Measurements from ENCODE around the gene HDAC11.

DNA sequence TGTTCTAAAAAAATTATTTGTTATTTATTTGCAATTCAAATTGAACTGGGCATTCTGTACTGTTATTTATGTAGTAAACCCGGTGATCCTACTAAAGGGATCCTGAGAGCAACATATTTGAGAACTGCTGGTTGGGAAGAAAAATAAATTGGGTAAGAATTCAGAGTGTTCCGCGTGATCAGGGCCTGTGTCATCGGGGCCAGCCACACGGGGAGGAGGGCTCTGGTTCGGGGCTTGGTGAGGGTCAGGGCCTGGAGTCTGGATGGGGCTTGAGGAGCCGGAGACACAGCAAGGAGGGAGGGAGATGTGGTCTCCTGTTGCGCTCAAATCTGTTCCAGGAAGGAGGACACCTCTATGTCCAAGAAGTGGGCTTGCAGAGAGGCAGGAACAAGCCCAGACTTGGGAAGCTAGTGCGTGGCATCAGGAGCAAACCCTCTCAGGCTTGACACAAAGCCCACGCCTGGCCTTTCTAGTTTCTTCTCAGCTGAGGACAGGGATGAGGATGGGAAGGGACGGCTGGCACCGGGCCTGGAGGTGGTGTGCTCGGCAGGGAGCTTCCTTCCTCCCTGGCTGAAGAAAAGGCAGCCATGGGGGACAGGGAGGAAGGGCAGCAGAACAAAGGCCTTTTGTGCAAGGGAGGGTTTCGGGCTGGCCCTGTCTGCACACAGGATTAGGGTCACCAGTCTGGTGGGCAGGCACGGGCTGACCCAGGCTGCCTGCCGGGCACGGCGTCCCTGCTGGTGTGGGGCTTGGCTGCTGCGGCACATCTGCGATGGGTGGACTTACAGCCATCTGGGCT lies 45.9 kb downstream of the HDAC11 start:
- no peak for TF ChIP-seq CTCF (IDR thresholded peaks at IDR 0.05; ENCODE audit: low read depth, low read length, missing input control)
- TF ChIP-seq JUND (IDR thresholded peaks at IDR 0.05), result no peak
- TF ChIP-seq HNF4A (conservative IDR thresholded peaks at IDR 0.05), result no peak
- no peak for TF ChIP-seq SP1 (IDR thresholded peaks at IDR 0.05)
- no peak for TF ChIP-seq TAF1 (conservative IDR thresholded peaks at IDR 0.05)
- TF ChIP-seq YY1 (IDR thresholded peaks at IDR 0.05), result no peak
- TF ChIP-seq, protein P1, sequence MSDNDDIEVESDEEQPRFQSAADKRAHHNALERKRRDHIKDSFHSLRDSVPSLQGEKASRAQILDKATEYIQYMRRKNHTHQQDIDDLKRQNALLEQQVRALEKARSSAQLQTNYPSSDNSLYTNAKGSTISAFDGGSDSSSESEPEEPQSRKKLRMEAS (IDR thresholded peaks at IDR 0.05), result no peak
- no peak for TF ChIP-seq RXRA (IDR thresholded peaks at IDR 0.05)
